HG02623 (cell line): ENCODE results near the gene INPP5D.
"Not testable (repeated sequence)": the region's sequence is repeated elsewhere in the genome, so short reads cannot be mapped to it uniquely, and the experiment has no call there.

Experiments used
- ATAC-seq: cut with Tn5 transposase; IDR thresholded peaks from one replicate; pipeline ENCODE4 v1.9.1; 2021; ENCODE audit warnings: moderate library complexity; ENCODE audit not compliant: unreplicated experiment

Gene INPP5D

GRCh38 chr2:233164967-233165366 lies 104.8 kb downstream of the INPP5D start:
- ATAC-seq, result no peak

- ATAC-seq, result no peak
These were observed 105.4 kb downstream of the INPP5D start for GRCh38 chr2:233165543-233165894.

GRCh38 chr2:233165895-233166661 lies 105.9 kb downstream of the INPP5D start:
- ATAC-seq, result no peak

GRCh38 chr2:233168445-233168844 lies 108.3 kb downstream of the INPP5D start:
- ATAC-seq, result no peak

GRCh38 chr2:233168919-233169318 lies 108.8 kb downstream of the INPP5D start:
- no peak for ATAC-seq

- no peak for ATAC-seq
These were observed 111.2 kb downstream of the INPP5D start for GRCh38 chr2:233171344-233171743.

GRCh38 chr2:233173115-233173514 lies 113.0 kb downstream of the INPP5D start:
- ATAC-seq, result no peak

- ATAC-seq, result no peak
These were observed 114.0 kb downstream of the INPP5D start for GRCh38 chr2:233174137-233174536.

GRCh38 chr2:233178994-233179847 lies 119.1 kb downstream of the INPP5D start:
- ATAC-seq, result no peak

GRCh38 chr2:233179848-233180366 lies 119.8 kb downstream of the INPP5D start:
- ATAC-seq, result no peak

- ATAC-seq, result no peak
These were observed 123.8 kb downstream of the INPP5D start for GRCh38 chr2:233183869-233184418.

GRCh38 chr2:233184669-233185068 lies 124.5 kb downstream of the INPP5D start:
- no peak for ATAC-seq

GRCh38 chr2:233185330-233185729 lies 125.2 kb downstream of the INPP5D start:
- ATAC-seq, result no peak

- no peak for ATAC-seq
These were observed 125.8 kb downstream of the INPP5D start for GRCh38 chr2:233185963-233186362.

- ATAC-seq, result no peak
These were observed 126.7 kb downstream of the INPP5D start for GRCh38 chr2:233186851-233187250.

GRCh38 chr2:233189025-233189424 lies 128.9 kb downstream of the INPP5D start:
- no peak for ATAC-seq

GRCh38 chr2:233191016-233191415 lies 130.9 kb downstream of the INPP5D start:
- not testable (repeated sequence) for ATAC-seq

GRCh38 chr2:233193738-233194137 lies 133.6 kb downstream of the INPP5D start:
- no peak for ATAC-seq

- ATAC-seq, result no peak
These were observed 134.9 kb downstream of the INPP5D start for GRCh38 chr2:233195027-233195426.

- ATAC-seq, result no peak
These were observed 136.9 kb downstream of the INPP5D start for GRCh38 chr2:233197022-233197421.

- no peak for ATAC-seq
These were observed 137.9 kb downstream of the INPP5D start for GRCh38 chr2:233198026-233198425.

GRCh38 chr2:233199870-233200269 lies 139.7 kb downstream of the INPP5D start:
- no peak for ATAC-seq
